IPS-11a (cell line): ENCODE results near the gene GRIP2.

ENCODE experiments used
- H3K4me3 ChIP-seq: one replicate; pipeline ENCODE4 v1.5.1; 2013; ENCODE audit warnings: low read depth, low read length, control low read depth

Gene GRIP2

GRCh38 chr3:14471690-14472089 is 68.5 kb downstream of the GRIP2 start:
- no peak overlapping the region for H3K4me3 ChIP-seq

- H3K4me3 ChIP-seq = no peak overlapping the region
Observed at GRCh38 chr3:14471016-14471415, 69.1 kb downstream of the GRIP2 start.

GRCh38 chr3:14470461-14470860 is 69.7 kb downstream of the GRIP2 start:
- H3K4me3 ChIP-seq = no peak overlapping the region

- H3K4me3 ChIP-seq = no peak overlapping the region
Observed at GRCh38 chr3:14468621-14468981, 71.5 kb downstream of the GRIP2 start.

DNA sequence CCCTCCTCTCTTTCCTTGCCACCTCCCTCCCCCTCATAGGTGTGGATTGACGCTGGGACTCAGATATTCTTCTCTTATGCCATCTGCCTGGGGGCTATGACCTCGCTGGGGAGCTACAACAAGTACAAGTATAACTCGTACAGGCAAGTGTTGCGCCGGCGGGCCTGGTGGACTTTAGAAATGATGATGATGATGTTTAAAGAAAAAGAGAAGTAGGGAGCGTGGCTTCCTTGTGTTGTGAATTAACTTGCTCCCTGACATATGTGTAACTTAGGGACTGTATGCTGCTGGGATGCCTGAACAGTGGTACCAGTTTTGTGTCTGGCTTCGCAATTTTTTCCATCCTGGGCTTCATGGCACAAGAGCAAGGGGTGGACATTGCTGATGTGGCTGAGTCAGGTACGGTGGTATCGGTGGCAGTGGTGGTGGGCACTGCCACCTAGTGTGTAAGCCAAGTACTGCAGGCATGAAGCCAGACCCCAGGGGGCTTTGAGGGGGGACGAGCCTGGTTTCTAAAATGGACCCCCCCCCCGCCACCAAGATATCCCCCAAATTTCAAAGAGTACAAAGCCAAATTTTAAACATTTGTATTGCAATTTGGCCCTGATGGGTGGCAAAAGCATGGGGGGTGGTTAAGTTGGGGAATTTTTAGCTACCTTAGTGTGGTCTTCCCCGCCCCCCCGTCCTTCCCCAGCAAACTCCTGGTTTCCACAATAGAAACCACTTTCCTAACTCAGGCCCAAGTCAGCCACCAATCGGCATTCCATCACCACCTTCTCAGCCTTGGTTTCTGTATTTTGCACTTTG is 72.1 kb downstream of the GRIP2 start:
- H3K4me3 ChIP-seq = no peak overlapping the region

GRCh38 chr3:14466179-14466903 is 73.8 kb downstream of the GRIP2 start:
- H3K4me3 ChIP-seq = no peak overlapping the region

- no peak overlapping the region for H3K4me3 ChIP-seq
Observed at GRCh38 chr3:14465425-14465824, 74.7 kb downstream of the GRIP2 start.

DNA sequence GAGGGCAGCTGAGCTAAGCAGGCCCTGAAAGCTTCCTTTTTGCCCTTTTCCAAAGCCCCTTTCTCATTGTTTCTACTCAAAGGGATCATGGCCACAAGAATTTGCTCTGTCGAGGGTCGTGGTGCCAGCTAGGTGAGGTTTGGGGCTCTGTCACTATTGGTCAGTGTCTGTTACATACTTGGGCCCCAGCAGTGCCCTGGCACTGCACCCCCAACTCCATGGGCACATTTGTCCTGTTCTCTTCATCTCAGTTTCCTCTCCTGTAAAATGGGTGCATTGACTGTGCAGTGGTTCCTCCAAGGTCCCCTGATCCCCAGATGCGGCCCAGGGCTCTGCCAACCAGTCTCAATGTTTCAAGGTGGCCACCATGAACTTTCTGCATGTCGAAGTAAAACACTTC is 75.6 kb downstream of the GRIP2 start:
- no peak overlapping the region for H3K4me3 ChIP-seq

GRCh38 chr3:14464141-14464465 is 76.0 kb downstream of the GRIP2 start:
- H3K4me3 ChIP-seq = no peak overlapping the region

DNA sequence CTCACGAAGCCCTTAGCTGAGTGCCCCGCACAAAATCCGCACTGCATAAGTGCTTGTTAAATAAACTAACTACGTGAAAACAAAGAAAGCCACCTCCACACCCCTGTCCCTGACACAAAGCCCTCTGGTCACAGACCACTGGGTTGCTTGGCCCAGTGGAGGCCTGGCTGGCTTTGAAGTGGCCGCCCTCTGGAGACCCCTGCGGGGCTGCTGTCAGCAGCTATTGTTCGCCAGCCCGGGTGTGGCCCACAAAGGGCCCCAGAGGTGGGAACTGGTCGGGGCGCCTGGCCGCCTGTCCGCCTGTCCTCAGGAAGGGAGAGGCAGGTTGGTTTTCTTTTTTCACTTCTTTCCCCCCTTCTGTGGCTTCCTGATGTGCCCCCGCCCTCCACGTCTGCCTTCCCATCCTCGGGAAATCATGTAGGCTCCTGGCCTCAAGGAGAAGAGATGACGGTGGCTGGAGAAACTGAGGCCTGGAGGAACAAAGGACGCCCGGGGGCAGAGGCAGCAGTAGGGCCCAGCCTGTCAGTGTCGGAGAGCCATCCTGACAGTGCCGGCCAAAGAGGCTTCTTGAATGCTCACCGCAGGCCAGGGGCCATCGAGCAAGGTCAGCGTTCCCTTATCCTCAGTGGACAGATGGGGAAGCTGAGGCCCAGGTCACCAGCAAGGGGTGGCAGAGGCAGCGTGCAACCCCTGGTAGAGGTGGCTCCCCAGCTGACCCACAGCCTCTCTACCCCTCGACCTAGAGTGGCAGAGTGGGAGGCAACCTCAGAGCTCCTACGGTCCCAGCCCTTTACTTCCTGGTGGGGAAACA is 76.6 kb downstream of the GRIP2 start:
- H3K4me3 ChIP-seq = no peak overlapping the region

DNA sequence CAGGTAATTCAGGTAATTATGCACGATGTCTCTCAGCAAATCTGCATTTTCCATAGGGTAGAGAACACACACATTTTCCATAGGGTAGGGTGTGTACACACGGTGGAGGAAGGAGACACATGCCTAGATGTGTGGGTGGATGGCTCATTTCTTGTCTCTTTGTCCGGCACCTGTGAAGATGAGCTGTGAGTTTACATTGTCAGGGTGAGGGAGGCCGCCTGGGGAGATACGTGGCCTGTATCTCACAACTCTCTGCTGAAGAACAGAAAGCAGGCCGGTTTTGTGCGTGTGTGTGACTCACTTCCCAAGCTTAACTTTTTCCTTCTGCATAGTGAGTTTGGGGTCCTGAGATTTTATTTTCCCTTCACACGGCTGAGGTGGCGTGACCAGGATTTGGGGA is 77.4 kb downstream of the GRIP2 start:
- no peak overlapping the region for H3K4me3 ChIP-seq

GRCh38 chr3:14461748-14462324 is 78.3 kb downstream of the GRIP2 start:
- no peak overlapping the region for H3K4me3 ChIP-seq

GRCh38 chr3:14461006-14461747 is 79.0 kb downstream of the GRIP2 start:
- no peak overlapping the region for H3K4me3 ChIP-seq

DNA sequence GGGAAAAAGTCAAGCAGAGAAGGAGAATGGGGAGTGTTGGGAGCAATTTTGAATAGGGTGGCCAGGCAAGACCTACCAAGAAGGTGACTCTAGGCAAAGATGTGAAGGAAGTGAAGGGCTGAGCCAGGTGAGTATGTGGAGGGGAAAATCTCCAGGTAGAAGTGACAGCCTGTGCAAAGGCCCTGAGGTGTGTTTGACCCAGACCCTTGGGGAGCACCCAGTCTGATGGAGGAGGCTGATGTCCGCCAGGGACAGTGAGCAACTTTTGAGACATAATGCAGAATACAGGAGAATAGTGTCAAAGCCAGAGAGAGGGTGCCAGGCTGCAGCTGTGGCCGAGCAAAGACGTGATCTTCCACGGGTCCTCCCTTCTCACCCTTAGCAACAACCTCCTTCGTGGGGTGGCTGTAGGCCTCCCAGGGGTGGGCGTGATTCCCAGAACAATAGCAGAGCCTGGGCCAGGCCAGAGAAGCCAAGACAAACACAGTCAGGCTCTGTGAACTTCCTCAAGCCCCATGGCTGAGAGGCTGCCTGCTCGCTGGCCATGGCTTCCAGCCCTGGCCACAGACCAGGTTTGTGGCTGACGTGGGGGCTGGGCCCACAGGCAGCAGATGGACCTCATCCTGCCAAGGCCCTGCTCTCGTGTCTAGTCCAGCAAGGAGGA is 79.7 kb downstream of the GRIP2 start:
- H3K4me3 ChIP-seq = no peak overlapping the region

DNA sequence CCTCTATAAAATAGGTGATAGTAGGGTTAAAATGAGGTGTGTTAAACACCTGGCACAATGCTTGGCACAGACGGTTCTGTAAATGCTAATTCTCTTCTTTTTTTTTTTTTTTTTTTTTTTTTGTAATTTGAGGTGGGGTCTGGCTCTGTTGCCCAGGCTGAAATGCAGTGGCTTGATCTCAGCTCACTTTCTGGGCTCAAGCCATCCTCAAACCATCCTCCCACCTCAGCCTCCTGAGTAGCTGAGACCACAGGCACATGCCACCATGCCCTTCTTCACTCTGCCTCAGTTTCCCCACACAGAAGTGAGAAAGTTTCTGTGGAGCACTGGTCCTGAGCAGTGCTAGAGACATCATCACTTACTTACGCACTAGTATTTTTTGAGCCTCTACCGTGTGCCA is 80.4 kb downstream of the GRIP2 start:
- no peak overlapping the region for H3K4me3 ChIP-seq

- H3K4me3 ChIP-seq = no peak overlapping the region
Observed at GRCh38 chr3:14459384-14459783, 80.8 kb downstream of the GRIP2 start.

GRCh38 chr3:14458434-14459275 is 81.5 kb downstream of the GRIP2 start:
- H3K4me3 ChIP-seq = no peak overlapping the region

GRCh38 chr3:14457999-14458398 is 82.1 kb downstream of the GRIP2 start:
- H3K4me3 ChIP-seq = no peak overlapping the region

DNA sequence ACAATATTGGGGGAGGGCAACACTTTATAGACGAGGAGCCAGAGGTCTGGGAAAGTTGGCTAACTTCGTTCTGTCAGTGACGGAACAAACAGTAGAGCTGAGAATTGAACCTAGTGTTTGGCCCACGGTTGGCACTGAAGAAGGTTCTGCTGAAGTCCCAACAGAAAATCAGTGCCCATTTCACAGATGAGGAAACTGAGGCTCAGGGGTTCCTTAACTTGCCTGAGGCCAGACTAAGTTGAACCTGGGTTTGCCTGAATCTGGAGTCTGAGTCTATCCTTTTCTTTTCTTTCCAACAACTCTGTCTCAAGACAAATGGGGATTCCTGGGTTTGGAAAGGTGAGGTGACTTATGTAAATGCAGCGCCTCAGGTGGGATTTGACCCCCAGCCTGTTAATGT is 82.7 kb downstream of the GRIP2 start:
- H3K4me3 ChIP-seq = no peak overlapping the region
